MG63 (cell line): ENCODE data around the gene CTSE. TPM values are rescaled to one million over a fixed set of nuclear protein-coding genes. Genes with fewer than 3 reads are reported as not detected.

ENCODE experiments used
- DNase-seq: peaks from one replicate; pipeline ENCODE4 v3.0.0-alpha.2; 2020
- H3K27me3 ChIP-seq: fragments of 250-450 bp; sonication (Bioruptor Pico); 2 replicates; pipeline ENCODE4 v1.5.1; 2020; ENCODE audit warnings: mild to moderate bottlenecking, moderate library complexity
- H3K36me3 ChIP-seq: fragments of 250-450 bp; sonication (Bioruptor Pico); 2 replicates; pipeline ENCODE4 v1.5.1; 2020; ENCODE audit warnings: mild to moderate bottlenecking, moderate library complexity
- H3K4me3 ChIP-seq: fragments of 250-450 bp; sonication (Bioruptor Pico); 2 replicates; pipeline ENCODE4 v1.5.1; 2020; ENCODE audit warnings: mild to moderate bottlenecking, moderate library complexity
- H3K9me3 ChIP-seq: fragments of 250-450 bp; sonication (Bioruptor Pico); 2 replicates; pipeline ENCODE4 v1.5.1; 2020; ENCODE audit warnings: mild to moderate bottlenecking, moderate library complexity
- total RNA-seq: library from RNA; depleted of rRNA; stranded (reverse); fragments of >200 nt; shearing (Covaris generic); gene quantifications from 2 replicates; pipeline ENCODE4 v1.2.3, GENCODE V29; 2014; ENCODE audit warnings: low replicate concordance

CTSE gene
- total RNA-seq, 1 experiment from 2014 or later: not detected

- peak; percentile 42 for DNase-seq
- H3K27me3 ChIP-seq: no peaks in the 10 kb centered on the region
- no peaks in the 10 kb centered on the region; the same call in 1 of the 2 replicates for H3K36me3 ChIP-seq
- no peaks in the 10 kb centered on the region for H3K9me3 ChIP-seq
- H3K4me3 ChIP-seq: no peak overlapping the region
Measured at GRCh38 chr1:205972491-205973168, 51.1 kb downstream of the CTSE start.

GRCh38 chr1:205972081-205972480, 51.6 kb downstream of the CTSE start:
- H3K27me3 ChIP-seq: no peaks in the 10 kb centered on the region
- H3K9me3 ChIP-seq: no peaks in the 10 kb centered on the region
- no peak overlapping the region for H3K4me3 ChIP-seq
- no peak for DNase-seq
- no peaks in the 10 kb centered on the region; the same call in 1 of the 2 replicates for H3K36me3 ChIP-seq

GRCh38 chr1:205971082-205971481, 52.6 kb downstream of the CTSE start:
- Histone ChIP-seq H3K4me3 (no peak overlapping the region), H3K27me3 (no peaks in the 10 kb centered on the region), H3K36me3 (no peaks in the 10 kb centered on the region), H3K9me3 (no peaks in the 10 kb centered on the region)
- DNase-seq: no peak

- Histone ChIP-seq H3K36me3 (no peaks in the 10 kb centered on the region), H3K9me3 (no peaks in the 10 kb centered on the region), H3K27me3 (no peaks in the 10 kb centered on the region), H3K4me3 (no peak overlapping the region)
- DNase-seq: no peak
Measured at GRCh38 chr1:205970486-205970885, 53.2 kb downstream of the CTSE start.

GRCh38 chr1:205969229-205969628, 54.5 kb downstream of the CTSE start:
- H3K9me3 ChIP-seq: no peaks in the 10 kb centered on the region
- no peak for DNase-seq
- H3K36me3 ChIP-seq: no peaks in the 10 kb centered on the region
- H3K27me3 ChIP-seq: no peaks in the 10 kb centered on the region
- H3K4me3 ChIP-seq: no peak overlapping the region

- no peaks in the 10 kb centered on the region for H3K36me3 ChIP-seq
- no peaks in the 10 kb centered on the region for H3K9me3 ChIP-seq
- DNase-seq: no peak
- no peak overlapping the region for H3K4me3 ChIP-seq
- H3K27me3 ChIP-seq: no peaks in the 10 kb centered on the region
Measured at GRCh38 chr1:205967554-205968335, 56.0 kb downstream of the CTSE start.

- Histone ChIP-seq H3K4me3 (no peak overlapping the region), H3K36me3 (no peaks in the 10 kb centered on the region), H3K27me3 (no peaks in the 10 kb centered on the region), H3K9me3 (no peaks in the 10 kb centered on the region)
- no peak for DNase-seq
Measured at GRCh38 chr1:205965036-205965884, 58.4 kb downstream of the CTSE start.

GRCh38 chr1:205963352-205964155, 60.1 kb downstream of the CTSE start:
- no peaks in the 10 kb centered on the region for H3K9me3 ChIP-seq
- peaks cover 3% of the 10 kb centered on the region; the same call in 1 of the 2 replicates for H3K27me3 ChIP-seq
- no peak for DNase-seq
- H3K4me3 ChIP-seq: no peak overlapping the region
- no peaks in the 10 kb centered on the region for H3K36me3 ChIP-seq

- no peak overlapping the region for H3K4me3 ChIP-seq
- H3K27me3 ChIP-seq: peaks cover 4% of the 10 kb centered on the region; the same call in 1 of the 2 replicates
- no peaks in the 10 kb centered on the region for H3K9me3 ChIP-seq
- H3K36me3 ChIP-seq: no peaks in the 10 kb centered on the region
- no peak for DNase-seq
Measured at GRCh38 chr1:205962821-205963221, 60.9 kb downstream of the CTSE start.

GRCh38 chr1:205961991-205962820, 61.5 kb downstream of the CTSE start:
- Histone ChIP-seq H3K9me3 (no peaks in the 10 kb centered on the region), H3K36me3 (no peaks in the 10 kb centered on the region), H3K4me3 (no peak overlapping the region), H3K27me3 (peaks cover 4% of the 10 kb centered on the region; the same call in 1 of the 2 replicates)
- DNase-seq: peak; percentile 43

GRCh38 chr1:205961405-205961804, 62.3 kb downstream of the CTSE start:
- no peaks in the 10 kb centered on the region for H3K36me3 ChIP-seq
- no peak overlapping the region for H3K4me3 ChIP-seq
- H3K9me3 ChIP-seq: no peaks in the 10 kb centered on the region
- H3K27me3 ChIP-seq: peaks cover 4% of the 10 kb centered on the region; the same call in 1 of the 2 replicates
- DNase-seq: no peak

GRCh38 chr1:205959789-205960188, 63.9 kb downstream of the CTSE start:
- Histone ChIP-seq H3K27me3 (peaks cover 4% of the 10 kb centered on the region; the same call in 1 of the 2 replicates), H3K9me3 (no peaks in the 10 kb centered on the region), H3K36me3 (no peaks in the 10 kb centered on the region), H3K4me3 (no peak overlapping the region)
- DNase-seq: no peak
